Measurements from ENCODE around the gene CACHD1. TPM values are rescaled to one million over a fixed set of nuclear protein-coding genes. Genes with fewer than 3 reads are reported as not detected.

CACHD1 gene
- total RNA-seq, 1 donor from 2014 or later = 44.6 TPM

DNA sequence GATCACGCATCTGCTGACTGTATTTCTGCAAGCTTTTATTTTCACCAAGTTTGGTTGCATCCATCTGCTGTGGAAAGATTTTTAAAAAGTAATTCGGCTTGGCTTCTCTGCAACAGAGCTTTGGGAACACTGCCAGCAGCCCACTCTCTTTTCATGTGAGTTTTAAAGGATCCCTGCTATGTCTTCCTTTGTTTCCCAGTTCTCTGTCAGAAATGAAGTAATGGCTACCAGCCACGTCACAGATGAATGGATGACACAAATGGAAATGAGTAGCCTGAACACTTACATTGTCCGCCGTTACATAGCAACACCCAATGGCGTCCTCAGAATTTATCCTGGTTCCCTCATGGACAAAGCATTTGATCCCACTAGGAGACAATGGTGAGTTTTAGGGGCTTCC, 194.4 kb downstream of the CACHD1 start:
- Mint-ChIP-seq H3K4me3 (no peak overlapping the region), H3K9me3 (no peaks in the 10 kb centered on the region), H3K27me3 (no peaks in the 10 kb centered on the region), H3K36me3 (peaks cover 48% of the 10 kb centered on the region), H3K4me1 (ENCODE audit: unreplicated experiment) (peaks cover 14% of the 10 kb centered on the region), H3K27ac (no peak overlapping the region)
- TF ChIP-seq, protein P1, sequence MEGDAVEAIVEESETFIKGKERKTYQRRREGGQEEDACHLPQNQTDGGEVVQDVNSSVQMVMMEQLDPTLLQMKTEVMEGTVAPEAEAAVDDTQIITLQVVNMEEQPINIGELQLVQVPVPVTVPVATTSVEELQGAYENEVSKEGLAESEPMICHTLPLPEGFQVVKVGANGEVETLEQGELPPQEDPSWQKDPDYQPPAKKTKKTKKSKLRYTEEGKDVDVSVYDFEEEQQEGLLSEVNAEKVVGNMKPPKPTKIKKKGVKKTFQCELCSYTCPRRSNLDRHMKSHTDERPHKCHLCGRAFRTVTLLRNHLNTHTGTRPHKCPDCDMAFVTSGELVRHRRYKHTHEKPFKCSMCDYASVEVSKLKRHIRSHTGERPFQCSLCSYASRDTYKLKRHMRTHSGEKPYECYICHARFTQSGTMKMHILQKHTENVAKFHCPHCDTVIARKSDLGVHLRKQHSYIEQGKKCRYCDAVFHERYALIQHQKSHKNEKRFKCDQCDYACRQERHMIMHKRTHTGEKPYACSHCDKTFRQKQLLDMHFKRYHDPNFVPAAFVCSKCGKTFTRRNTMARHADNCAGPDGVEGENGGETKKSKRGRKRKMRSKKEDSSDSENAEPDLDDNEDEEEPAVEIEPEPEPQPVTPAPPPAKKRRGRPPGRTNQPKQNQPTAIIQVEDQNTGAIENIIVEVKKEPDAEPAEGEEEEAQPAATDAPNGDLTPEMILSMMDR (conservative IDR thresholded peaks at IDR 0.05) = no peak
- DNase-seq (ENCODE audit: extremely low spot score, unreplicated experiment) = no peak

DNA sequence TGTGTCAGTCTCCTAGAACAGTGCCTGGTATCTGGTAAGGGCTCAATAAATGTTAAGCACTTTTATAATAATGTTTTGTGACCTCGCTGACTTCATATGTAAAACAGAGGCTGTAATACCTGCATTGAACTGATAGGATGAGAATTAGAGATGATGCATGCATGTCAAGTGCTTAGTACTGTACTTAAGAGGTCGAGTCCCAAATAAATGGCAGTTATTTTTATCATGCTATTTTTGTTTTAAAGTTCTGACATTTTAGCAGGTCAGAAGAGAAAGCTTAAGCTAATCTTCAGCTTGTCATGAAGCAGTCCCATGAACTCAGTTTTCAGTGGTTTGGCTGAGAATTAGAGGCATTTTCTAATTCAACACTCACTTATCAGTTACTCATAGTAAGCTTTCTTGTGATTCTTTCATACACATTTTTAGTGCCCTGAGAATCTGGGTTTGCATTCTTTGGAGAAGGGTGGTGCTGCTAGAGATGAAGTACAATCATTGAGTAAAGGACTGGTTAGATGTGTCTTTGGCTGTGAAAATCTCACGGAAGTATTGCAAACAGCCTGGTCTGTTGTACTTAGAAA, 199.3 kb downstream of the CACHD1 start:
- H3K4me3 Mint-ChIP-seq = no peak overlapping the region
- H3K27ac Mint-ChIP-seq = no peak overlapping the region
- H3K9me3 Mint-ChIP-seq = no peaks in the 10 kb centered on the region
- H3K36me3 Mint-ChIP-seq = peaks cover 31% of the 10 kb centered on the region
- H3K27me3 Mint-ChIP-seq = no peaks in the 10 kb centered on the region
- no peak for DNase-seq (ENCODE audit: extremely low spot score, unreplicated experiment)
- peaks cover 3% of the 10 kb centered on the region for H3K4me1 Mint-ChIP-seq (ENCODE audit: unreplicated experiment)
- TF ChIP-seq, protein P1 (conservative IDR thresholded peaks at IDR 0.05) = no peak

DNA sequence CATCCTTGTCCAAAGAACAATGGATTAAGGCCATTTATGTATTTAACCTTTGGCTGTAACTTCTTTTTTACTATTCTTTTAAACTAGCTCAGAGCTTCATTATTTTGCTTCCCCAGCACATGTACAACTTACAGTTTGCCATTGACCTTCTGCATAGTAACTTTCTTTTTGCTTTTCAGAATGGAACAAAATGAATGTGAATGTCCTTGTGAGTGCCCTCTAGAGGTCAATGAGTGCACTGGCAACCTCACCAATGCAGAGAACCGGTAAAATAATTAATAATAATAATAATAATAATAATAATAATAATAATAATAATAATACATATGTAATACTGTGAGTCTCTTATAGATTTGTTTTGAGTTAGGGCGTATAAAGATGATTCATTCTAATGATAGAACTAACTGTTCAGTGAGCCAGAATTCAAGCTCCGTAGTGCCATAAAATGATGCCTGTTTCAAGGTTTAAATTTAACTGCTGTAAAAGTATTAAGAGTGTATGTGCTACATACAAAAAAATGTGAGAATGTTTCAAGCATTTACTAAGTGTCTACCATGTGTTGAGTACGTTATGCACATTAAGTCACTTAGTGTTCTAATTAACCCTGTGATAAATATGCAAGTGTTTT, 205.9 kb downstream of the CACHD1 start:
- H3K27me3 Mint-ChIP-seq = no peaks in the 10 kb centered on the region
- DNase-seq (ENCODE audit: extremely low spot score, unreplicated experiment) = no peak
- H3K9me3 Mint-ChIP-seq = no peaks in the 10 kb centered on the region
- TF ChIP-seq, protein P1 (conservative IDR thresholded peaks at IDR 0.05) = peak; percentile 86
- peaks cover 31% of the 10 kb centered on the region for H3K36me3 Mint-ChIP-seq
- no peak overlapping the region for H3K4me3 Mint-ChIP-seq
- H3K27ac Mint-ChIP-seq = no peak overlapping the region
- peaks cover 5% of the 10 kb centered on the region for H3K4me1 Mint-ChIP-seq (ENCODE audit: unreplicated experiment)

DNA sequence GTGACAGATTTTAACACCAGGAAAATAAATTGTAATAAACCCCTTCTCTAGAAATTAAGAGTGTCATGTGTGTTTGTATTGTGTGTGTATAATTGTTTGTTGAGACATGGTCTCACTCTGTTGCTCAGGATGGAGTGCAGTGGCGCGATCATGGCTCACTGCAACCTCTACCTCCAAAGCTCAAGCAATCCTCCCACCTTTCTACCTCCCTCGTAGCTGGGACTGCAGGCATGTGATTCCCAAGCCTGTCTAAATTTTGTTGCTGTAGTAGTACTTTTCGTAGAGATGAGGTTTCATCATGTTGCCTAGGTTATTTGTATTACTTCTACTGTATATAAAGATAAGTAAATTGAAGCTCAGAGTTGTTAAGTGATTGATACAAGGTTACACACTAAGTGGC, 206.5 kb downstream of the CACHD1 start:
- TF ChIP-seq, protein P1 (conservative IDR thresholded peaks at IDR 0.05) = no peak

DNA sequence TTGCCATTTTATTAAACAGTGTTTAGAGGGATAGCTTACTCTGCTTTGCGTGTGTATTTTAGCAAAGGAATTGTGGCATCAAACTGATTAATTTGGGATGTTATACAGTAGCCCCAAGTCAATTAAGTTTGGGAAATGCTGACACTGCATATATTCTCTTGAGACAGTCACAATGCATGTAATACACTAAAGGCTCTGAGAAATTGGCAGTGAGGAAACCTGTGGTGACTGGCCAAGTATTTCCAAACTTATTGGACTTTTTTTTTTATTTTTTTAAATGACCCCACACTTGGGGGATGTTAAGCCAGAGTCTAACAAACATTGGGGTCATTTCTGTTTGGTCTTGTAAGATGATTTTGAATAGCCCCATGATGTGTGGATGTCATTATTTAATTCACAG, 207.6 kb downstream of the CACHD1 start:
- Mint-ChIP-seq H3K9me3 (no peaks in the 10 kb centered on the region), H3K36me3 (peaks cover 37% of the 10 kb centered on the region), H3K27ac (no peak overlapping the region), H3K4me3 (no peak overlapping the region), H3K27me3 (no peaks in the 10 kb centered on the region), H3K4me1 (ENCODE audit: unreplicated experiment) (peaks cover 5% of the 10 kb centered on the region)
- TF ChIP-seq, protein P1 (conservative IDR thresholded peaks at IDR 0.05) = no peak
- DNase-seq (ENCODE audit: extremely low spot score, unreplicated experiment) = no peak

More for the DNA sequence above, 206.5 kb downstream of the CACHD1 start:
- H3K4me3 Mint-ChIP-seq = no peak overlapping the region
- DNase-seq (ENCODE audit: extremely low spot score, unreplicated experiment) = no peak
- H3K9me3 Mint-ChIP-seq = no peaks in the 10 kb centered on the region
- H3K27ac Mint-ChIP-seq = no peak overlapping the region
- no peaks in the 10 kb centered on the region for H3K27me3 Mint-ChIP-seq
- H3K4me1 Mint-ChIP-seq (ENCODE audit: unreplicated experiment) = peaks cover 5% of the 10 kb centered on the region
- peaks cover 31% of the 10 kb centered on the region for H3K36me3 Mint-ChIP-seq
